ENCODE data around the gene CCDC121.

CCDC121 gene

GRCh38 chr2:27581417-27582128 lies 47.2 kb downstream of the CCDC121 start:
- DNase-seq (ENCODE audit: low read depth, low spot score) = no peak
- ChIA-PET CTCF (no interaction called here), POLR2A (no interaction called here)
- no peak overlapping the region for H3K4me3 ChIP-seq (ENCODE audit: low read depth, low read length)
- TF ChIP-seq CTCF (IDR thresholded peaks at IDR 0.05; ENCODE audit: insufficient read depth, low read length, missing control alignments) = no peak

Data from AG04449 (cell line).